Stomach (tissue), 9 donors: Measurements from ENCODE around the gene PET100. TPM values are rescaled to one million over a fixed set of nuclear protein-coding genes. Genes with fewer than 3 reads are reported as not detected.

Experiments
- DNase-seq, 2 donors: peaks; one replicate each; pipeline versions ENCODE4 v3.0.0 to v3.0.0-alpha.2; 2013 to 2019
- H3K27ac ChIP-seq, 5 donors: fragments of 200-600 bp in 4 of 5; sonication (generic) in 4 of 5; one replicate each; pipeline ENCODE4 v1.5.1; 2013 to 2019; ENCODE audit warnings: mild to moderate bottlenecking in 1 of 5, moderate library complexity in 1 of 5
- H3K27me3 ChIP-seq, 3 donors: fragments of 200-600 bp; sonication (generic); one replicate each; pipeline ENCODE4 v1.5.1; 2017 to 2019; ENCODE audit warnings: mixed run types in 1 of 3
- H3K36me3 ChIP-seq, 4 donors: fragments of 200-600 bp; sonication (generic); 1 replicate in 3 of 4; 2 replicates in 1 of 4; pipeline ENCODE4 v1.5.1; 2016 to 2019
- H3K4me1 ChIP-seq, 4 donors: fragments of 200-600 bp; sonication (generic); one replicate each; pipeline ENCODE4 v1.5.1; 2016 to 2019
- H3K4me3 ChIP-seq, 4 donors: fragments of 200-600 bp; sonication (generic) in 3 of 4; one replicate each; pipeline ENCODE4 v1.5.1; 2016 to 2019; ENCODE audit warnings: mild to moderate bottlenecking in 1 of 4
- H3K9me3 ChIP-seq, 4 donors: fragments of 200-600 bp; sonication (generic); one replicate each; pipeline ENCODE4 v1.5.1; 2016 to 2019
- CTCF ChIP-seq, 7 experiments: fragments of 450-650 bp in 4 of 7; fragments of 200-600 bp in 3 of 7; sonication (generic) in 3 of 7; IDR thresholded peaks; one replicate each; pipeline ENCODE4 v1.5.1; 2016 to 2019; ENCODE audit warnings: antibody characterized with exemption in 7 of 7, control low read depth in 2 of 7, mild to moderate bottlenecking in 1 of 7
- EP300 ChIP-seq: sonication (generic); formaldehyde crosslinking; IDR thresholded peaks from one replicate; pipeline ENCODE4 v1.6.1; 2017; ENCODE audit warnings: antibody characterized with exemption
- POLR2A ChIP-seq, 4 donors: fragments of 450-650 bp; IDR thresholded peaks; one replicate each; pipeline ENCODE4 v1.6.1; 2016; ENCODE audit warnings: antibody characterized with exemption in 4 of 4, control low read depth in 2 of 4, mild to moderate bottlenecking in 1 of 4, moderate library complexity in 1 of 4
- POLR2AphosphoS5 ChIP-seq, 3 donors: sonication (generic); formaldehyde crosslinking; IDR thresholded peaks; one replicate each; pipeline ENCODE4 v1.6.1; 2016; ENCODE audit warnings: antibody characterized with exemption in 3 of 3
- WGBS, 5 donors: extraction: QIAGEN DNeasy Blood & Tissue Kit in 3 of 5; methylation state at CpG; one replicate each; pipeline versions ENCODE4 v1.1.5 to v1.1.7; 2013 to 2018; 5-methylcytosine and 5-hydroxymethylcytosine counted together
- intact Hi-C: fragments of 100-400 bp; cut with DNase I; formaldehyde crosslinking; loops from one replicate; pipeline ENCODE4 v1.15.1; 2023; ENCODE audit warnings: low total_unique reads
- polyA plus RNA-seq, 3 donors: library from polyadenylated mRNA; stranded (reverse); fragments of 200-250 nt; gene quantifications; one replicate each; pipeline ENCODE4 v1.2.3, GENCODE V29; 2013
- total RNA-seq, 5 donors: library from RNA; depleted of rRNA; stranded (reverse); fragments of >200 nt; gene quantifications; one replicate each; pipeline versions ENCODE4 v1.1.0 to v1.2.3, GENCODE V29; 2014 to 2016
- donor health status: healthy with polysubstance abuse.
- donor health status: Bipolar disorder and iron deficiency.
- donor health status: healthy.

Gene PET100
- total and polyA plus RNA-seq, 8 donors, result 0.89 to 197 (median 28.1) TPM

GRCh38 chr19:7617172-7617571 lies 12.4 kb upstream of the PET100 start:
- Histone ChIP-seq H3K9me3 (no peaks in the 10 kb centered on the region), H3K4me1 (peaks cover 16 to 45% (median 40%) of the 10 kb centered on the region in 4 donors), H3K36me3 (peaks cover 25 to 84% (median 77%) of the 10 kb centered on the region in 4 donors), H3K4me3 (no peak overlapping the region), H3K27ac (peak overlapping the region; percentile 88 to 96 (median 91)), H3K27me3 (no peaks in the 10 kb centered on the region)
- WGBS, 5 donors, result 83 to 91% (median 85%) methylated on average over 12 of the region's 12 CpGs
- no peak for DNase-seq
- intact Hi-C loops, result no loop called here
- no peak for TF ChIP-seq EP300
- no peak for TF ChIP-seq POLR2AphosphoS5 (IDR thresholded peaks at IDR 0.05)
- TF ChIP-seq POLR2A (IDR thresholded peaks at IDR 0.05), result no peak
- no peak for TF ChIP-seq CTCF (IDR thresholded peaks at IDR 0.05)

DNA sequence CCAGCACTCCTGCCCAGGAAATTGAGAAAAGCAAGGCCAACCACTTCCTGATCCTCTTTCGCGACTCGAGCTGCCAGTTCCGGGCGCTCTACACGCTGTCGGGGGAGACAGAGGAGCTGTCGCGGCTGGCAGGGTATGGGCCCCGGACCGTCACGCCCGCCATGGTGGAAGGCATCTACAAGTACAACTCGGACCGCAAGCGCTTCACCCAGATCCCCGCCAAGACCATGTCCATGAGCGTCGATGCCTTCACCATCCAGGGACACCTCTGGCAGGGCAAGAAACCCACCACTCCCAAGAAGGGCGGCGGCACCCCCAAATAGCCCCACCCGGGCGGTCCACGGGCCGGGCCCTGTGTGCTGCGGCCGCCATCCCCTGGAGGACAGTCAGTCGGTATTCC lies 11.9 kb upstream of the PET100 start:
- intact Hi-C loops, result no loop called here
- no peak for DNase-seq
- Histone ChIP-seq H3K4me3 (peak overlapping the region in 1 of 4 donors; percentile 22), H3K36me3 (peaks cover 28 to 84% (median 77%) of the 10 kb centered on the region in 4 donors), H3K27me3 (no peaks in the 10 kb centered on the region), H3K4me1 (peaks cover 16 to 45% (median 40%) of the 10 kb centered on the region in 4 donors), H3K9me3 (no peaks in the 10 kb centered on the region), H3K27ac (peak overlapping the region; percentile 88 to 96 (median 91))
- no peak for TF ChIP-seq POLR2AphosphoS5 (IDR thresholded peaks at IDR 0.05)
- TF ChIP-seq POLR2A (IDR thresholded peaks at IDR 0.05), result no peak
- no peak for TF ChIP-seq EP300
- WGBS, 5 donors, result 68 to 82% (median 75%) methylated on average over 22 to 28 of the region's 28 CpGs

- peak; percentile 49 to 69 for DNase-seq
- TF ChIP-seq EP300, result no peak
- TF ChIP-seq POLR2A (IDR thresholded peaks at IDR 0.05), result no peak
- no peak for TF ChIP-seq CTCF (IDR thresholded peaks at IDR 0.05)
- TF ChIP-seq POLR2AphosphoS5 (IDR thresholded peaks at IDR 0.05), result no peak
- intact Hi-C loops, result no loop called here
- Histone ChIP-seq H3K9me3 (no peaks in the 10 kb centered on the region), H3K27ac (peak overlapping the region; percentile 88 to 96 (median 91)), H3K4me1 (peaks cover 16 to 45% (median 40%) of the 10 kb centered on the region in 4 donors), H3K36me3 (peaks cover 34 to 88% (median 81%) of the 10 kb centered on the region in 4 donors), H3K4me3 (no peak overlapping the region), H3K27me3 (no peaks in the 10 kb centered on the region)
- WGBS, 5 donors, result 20 to 42% (median 31%) methylated on average over 3 to 4 of the region's 4 CpGs
These were observed 11.2 kb upstream of the PET100 start for GRCh38 chr19:7618348-7618747.

- H3K36me3 ChIP-seq, result peaks cover 39 to 94% (median 87%) of the 10 kb centered on the region in 4 donors
- no peaks in the 10 kb centered on the region for H3K9me3 ChIP-seq
- intact Hi-C loops, result no loop called here
- peaks cover 16 to 45% (median 40%) of the 10 kb centered on the region in 4 donors for H3K4me1 ChIP-seq
- no peak overlapping the region for H3K4me3 ChIP-seq
- H3K27me3 ChIP-seq, result no peaks in the 10 kb centered on the region
- 37 to 58% (median 40%) methylated on average over 8 to 21 of the region's 21 CpGs for whole genome bisulfite sequencing, 5 donors
- DNase-seq, result peak; percentile 72 to 96
- peak in 2 of 3 donors; percentile 55 to 83 for TF ChIP-seq POLR2AphosphoS5 (IDR thresholded peaks at IDR 0.05)
- no peak for TF ChIP-seq EP300
- TF ChIP-seq CTCF (IDR thresholded peaks at IDR 0.05), result no peak
- peak in 2 of 4 donors; percentile 24 to 59 for TF ChIP-seq POLR2A (IDR thresholded peaks at IDR 0.05)
- H3K27ac ChIP-seq, result peak overlapping the region; percentile 88 to 96 (median 91)
These were observed 10.7 kb upstream of the PET100 start for GRCh38 chr19:7618771-7619510.
